Measurements from ENCODE around the gene AKAP6.

GRCh38 chr14:32661216-32661615, 332.1 kb downstream of the AKAP6 start:
- TF ChIP-seq POLR2A (IDR thresholded peaks at IDR 0.05; ENCODE audit: low read depth, low read length) (no peak), POLR2AphosphoS5 (IDR thresholded peaks at IDR 0.05; ENCODE audit: low read depth, low read length) (no peak), POU2F2 (IDR thresholded peaks at IDR 0.05; ENCODE audit: low read depth, low read length) (no peak)

All from GM12891 (cell line).